GM21723 (cell line): ENCODE results near the gene B4GALNT3.

Source experiments
- ATAC-seq: cut with Tn5 transposase; IDR thresholded peaks from one replicate; pipeline ENCODE4 v1.9.1; 2021; ENCODE audit warnings: mild to moderate bottlenecking, moderate library complexity; ENCODE audit not compliant: unreplicated experiment

The B4GALNT3 gene

GRCh38 chr12:507391-507796, 47.7 kb downstream of the B4GALNT3 start:
- ATAC-seq, result no peak

GRCh38 chr12:508145-508544, 48.4 kb downstream of the B4GALNT3 start:
- ATAC-seq, result no peak

- ATAC-seq, result no peak
Observed at GRCh38 chr12:508795-509194, 49.1 kb downstream of the B4GALNT3 start.

- no peak for ATAC-seq
Observed at GRCh38 chr12:509500-509899, 49.8 kb downstream of the B4GALNT3 start.

- ATAC-seq, result no peak
Observed at GRCh38 chr12:510071-510825, 50.5 kb downstream of the B4GALNT3 start.

- no peak for ATAC-seq
Observed at GRCh38 chr12:512933-513332, 53.2 kb downstream of the B4GALNT3 start.

- ATAC-seq, result no peak
Observed at GRCh38 chr12:513446-513845, 53.7 kb downstream of the B4GALNT3 start.

GRCh38 chr12:517538-517937, 57.8 kb downstream of the B4GALNT3 start:
- ATAC-seq, result no peak

GRCh38 chr12:520119-520518, 60.4 kb downstream of the B4GALNT3 start:
- ATAC-seq, result no peak

- no peak for ATAC-seq
Observed at GRCh38 chr12:522692-523378, 63.1 kb downstream of the B4GALNT3 start.

GRCh38 chr12:524167-524951, 64.6 kb downstream of the B4GALNT3 start:
- no peak for ATAC-seq

- ATAC-seq, result no peak
Observed at GRCh38 chr12:526089-526488, 66.3 kb downstream of the B4GALNT3 start.

- ATAC-seq, result no peak
Observed at GRCh38 chr12:527241-527640, 67.5 kb downstream of the B4GALNT3 start.

GRCh38 chr12:527729-528128, 68.0 kb downstream of the B4GALNT3 start:
- no peak for ATAC-seq

- ATAC-seq, result no peak
Observed at GRCh38 chr12:530308-530707, 70.6 kb downstream of the B4GALNT3 start.

GRCh38 chr12:530821-531220, 71.1 kb downstream of the B4GALNT3 start:
- no peak for ATAC-seq

- ATAC-seq, result no peak
Observed at GRCh38 chr12:531951-532585, 72.3 kb downstream of the B4GALNT3 start.

- ATAC-seq, result no peak
Observed at GRCh38 chr12:532908-533565, 73.3 kb downstream of the B4GALNT3 start.

- ATAC-seq, result no peak
Observed at GRCh38 chr12:533718-534117, 74.0 kb downstream of the B4GALNT3 start.

- no peak for ATAC-seq
Observed at GRCh38 chr12:534216-534615, 74.5 kb downstream of the B4GALNT3 start.

GRCh38 chr12:535396-535795, 75.7 kb downstream of the B4GALNT3 start:
- no peak for ATAC-seq
